Measurements from ENCODE around the gene ARHGAP26.
"Not testable (repeated sequence)": the region's sequence is repeated elsewhere in the genome, so short reads cannot be mapped to it uniquely, and the experiment has no call there.

Gene ARHGAP26

DNA sequence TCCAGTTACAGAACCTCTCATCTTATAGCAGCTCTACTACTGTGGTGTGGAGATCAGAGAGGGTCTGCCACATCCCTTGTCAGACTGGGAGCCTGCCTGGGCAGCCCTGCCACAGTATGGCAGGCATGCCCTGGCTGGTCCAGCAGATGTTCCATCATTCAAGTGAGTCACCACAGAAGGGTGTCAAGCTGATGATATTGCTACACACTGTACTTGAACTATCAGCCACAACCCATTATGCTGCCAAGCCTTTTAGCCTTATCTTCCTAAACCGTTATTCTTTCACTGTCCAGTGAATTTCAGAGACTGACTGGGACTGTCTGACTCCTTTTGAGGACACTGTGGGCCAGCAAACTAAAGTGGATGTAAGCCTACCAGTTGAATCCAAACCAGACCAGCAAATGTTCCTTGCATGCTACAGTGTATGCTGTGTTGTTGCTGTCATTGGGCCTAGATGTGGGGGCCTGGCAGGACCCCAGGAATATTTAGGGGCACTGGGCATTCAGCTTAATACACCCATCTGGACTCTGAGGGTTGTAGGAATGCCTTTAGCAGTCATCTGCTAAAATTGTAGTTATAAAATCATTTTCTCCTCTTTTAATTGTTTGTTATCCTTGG, 430.7 kb downstream of the ARHGAP26 start:
- no peak for DNase-seq

DNA sequence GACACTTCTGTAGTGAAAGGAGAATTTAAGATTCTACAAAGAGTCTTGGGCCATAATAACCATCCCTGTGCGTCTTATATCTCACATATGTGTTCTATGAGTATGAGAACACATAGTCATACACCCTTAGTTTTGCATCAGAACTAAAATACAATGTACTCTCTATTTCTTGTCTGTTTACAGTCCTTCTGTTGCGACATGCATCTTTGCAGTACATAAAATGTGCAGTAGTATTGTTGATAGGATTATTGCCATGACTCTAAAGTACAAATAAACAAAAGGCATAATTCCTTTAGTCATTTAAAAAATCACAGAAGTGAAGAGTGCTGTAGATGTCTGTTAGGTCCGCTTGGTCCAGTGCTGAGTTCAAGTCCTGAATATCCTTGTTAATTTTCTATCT, 431.4 kb downstream of the ARHGAP26 start:
- no peak for DNase-seq

DNA sequence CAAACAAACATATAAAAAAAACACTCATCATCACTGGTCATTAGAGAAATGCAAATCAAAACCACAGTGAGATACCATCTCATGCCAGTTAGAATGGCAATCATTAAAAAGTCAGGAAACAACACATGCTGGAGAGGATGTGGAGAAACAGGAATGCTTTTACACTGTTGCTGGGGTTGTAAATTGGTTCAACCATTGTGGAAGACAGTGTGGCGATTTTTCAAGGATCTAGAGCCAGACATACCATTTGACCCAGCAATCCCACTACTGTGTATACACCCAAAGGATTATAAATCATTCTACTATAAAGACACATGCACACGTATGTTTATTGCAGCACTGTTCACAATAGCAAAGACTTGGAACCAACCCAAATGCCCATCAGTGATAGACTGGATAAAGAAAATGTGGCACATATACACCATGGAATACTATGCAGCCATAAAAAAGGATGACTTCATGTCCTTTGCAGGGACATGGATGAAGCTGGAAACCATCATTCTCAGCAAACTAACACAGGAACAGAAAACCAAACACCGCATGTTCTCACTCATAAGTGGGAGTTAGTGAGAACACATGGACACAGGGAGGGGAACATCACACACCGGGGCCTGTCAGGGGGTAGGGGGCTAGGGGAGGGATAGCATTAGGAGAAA, 433.3 kb downstream of the ARHGAP26 start:
- DNase-seq, result not testable (repeated sequence)

GRCh38 chr5:143204474-143205246, 434.5 kb downstream of the ARHGAP26 start:
- DNase-seq, result no peak

- no peak for DNase-seq
Observed at GRCh38 chr5:143205386-143205785, 435.2 kb downstream of the ARHGAP26 start.

DNA sequence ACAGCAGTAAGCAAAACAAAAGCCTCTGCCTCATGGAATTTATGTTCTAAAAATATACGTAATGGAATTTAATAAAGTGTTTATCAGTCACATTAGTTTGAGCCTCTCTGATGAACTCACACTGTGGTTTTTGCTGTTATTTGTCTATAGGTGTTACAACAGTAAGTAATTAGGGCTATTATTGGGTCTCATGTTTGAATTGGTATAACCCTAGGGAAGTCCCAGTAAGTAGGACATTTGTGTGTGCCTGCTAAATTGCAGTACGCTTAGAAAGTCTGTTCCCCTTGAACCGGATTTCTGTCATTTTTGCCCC, 435.7 kb downstream of the ARHGAP26 start:
- no peak for DNase-seq

DNA sequence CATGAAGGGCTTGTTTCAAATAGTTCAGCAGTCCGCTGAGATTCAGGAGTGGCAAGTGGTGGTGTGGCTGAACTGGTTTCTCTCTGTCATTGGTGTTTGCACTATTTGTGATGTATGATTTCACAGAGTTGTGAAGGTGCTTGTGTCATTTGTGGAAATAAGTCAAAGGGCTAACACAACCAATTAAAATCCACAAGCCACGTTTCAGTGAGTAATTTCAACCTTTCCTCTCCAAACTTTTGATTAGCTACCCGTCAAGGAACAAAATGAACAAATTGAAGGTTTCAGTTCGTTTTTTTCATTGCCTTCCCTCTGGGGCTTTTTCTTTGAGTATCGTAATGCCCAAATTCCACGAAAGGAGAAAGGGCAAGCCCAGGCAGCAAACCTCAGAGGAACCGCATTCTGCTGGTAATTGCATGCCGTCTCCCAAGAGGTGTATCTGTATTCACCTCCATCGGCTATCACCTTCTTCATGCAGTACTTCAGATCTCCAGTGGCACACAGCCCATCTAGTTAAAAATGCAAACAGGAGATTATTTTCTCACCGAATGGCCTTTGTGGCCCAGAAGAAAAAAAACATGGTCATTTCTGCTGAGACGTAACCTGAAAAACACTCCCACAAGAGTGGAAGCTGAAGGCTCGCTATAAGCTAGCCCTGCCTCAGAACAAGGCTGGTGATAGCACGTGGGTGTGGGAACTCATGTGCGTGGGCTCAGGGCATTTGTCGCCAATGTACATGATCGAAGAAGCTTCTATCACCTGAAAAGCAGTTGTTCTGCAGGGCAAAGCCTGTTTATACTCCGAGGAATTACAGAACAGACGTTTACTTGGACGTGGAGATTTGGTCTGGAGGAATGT, 436.2 kb downstream of the ARHGAP26 start:
- DNase-seq, result no peak

DNA sequence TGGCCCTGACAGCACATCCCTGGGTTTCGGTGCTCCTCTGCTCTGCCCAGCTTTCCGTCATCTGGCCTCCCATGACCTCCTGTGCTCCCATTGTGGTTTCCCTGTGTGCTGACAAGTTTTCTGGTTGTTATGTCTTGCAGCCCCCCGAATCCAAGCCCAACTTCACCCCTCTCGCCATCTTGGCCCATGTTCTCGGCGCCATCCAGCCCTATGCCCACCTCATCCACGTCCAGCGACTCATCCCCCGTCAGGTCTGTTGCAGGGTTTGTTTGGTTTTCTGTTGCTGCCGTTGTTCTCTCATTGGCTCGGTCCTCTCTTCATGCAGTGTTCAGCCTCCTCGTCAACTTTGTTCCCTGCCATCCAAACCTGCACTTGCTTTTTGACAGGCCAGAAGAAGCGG, 436.9 kb downstream of the ARHGAP26 start:
- DNase-seq, result no peak

- no peak for DNase-seq
Observed at GRCh38 chr5:143207563-143208364, 437.6 kb downstream of the ARHGAP26 start.

DNA sequence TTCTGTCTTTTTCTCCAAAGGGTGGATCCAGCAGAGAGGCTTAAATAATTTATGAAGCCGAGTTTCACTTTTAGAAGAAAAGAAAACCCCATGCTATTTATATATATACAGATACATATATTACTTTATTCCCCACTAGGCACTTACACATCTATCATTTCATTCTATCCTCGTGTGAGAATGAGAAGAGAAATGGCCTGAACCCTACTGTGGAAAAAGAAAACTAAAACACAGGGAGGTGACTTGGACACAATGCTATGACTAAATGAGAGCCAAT, 438.1 kb downstream of the ARHGAP26 start:
- DNase-seq, result no peak

GRCh38 chr5:143208781-143209510, 438.8 kb downstream of the ARHGAP26 start:
- no peak for DNase-seq

- no peak for DNase-seq
Observed at GRCh38 chr5:143209881-143210395, 439.8 kb downstream of the ARHGAP26 start.

GRCh38 chr5:143210576-143210975, 440.4 kb downstream of the ARHGAP26 start:
- no peak for DNase-seq

DNA sequence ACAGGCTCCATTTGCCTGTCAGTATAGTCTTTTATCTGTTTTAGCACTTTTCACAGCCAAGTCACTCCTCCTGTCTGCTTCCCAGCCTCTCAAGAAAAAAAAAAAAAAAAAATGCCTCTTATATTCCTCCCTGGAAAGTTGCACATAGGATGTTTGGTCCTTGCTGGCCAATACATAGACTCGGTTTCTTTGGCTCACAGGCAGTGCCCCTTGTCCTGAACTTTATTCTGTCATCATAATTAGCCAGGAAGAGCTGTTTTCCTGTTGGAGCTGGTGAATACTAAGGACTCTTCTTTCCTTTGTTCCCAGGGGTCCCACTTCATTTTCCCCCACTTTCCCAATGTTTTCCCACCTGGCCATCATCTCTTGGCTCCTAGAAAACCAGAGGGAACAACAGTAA, 442.1 kb downstream of the ARHGAP26 start:
- DNase-seq, result no peak

GRCh38 chr5:143213231-143213850, 443.2 kb downstream of the ARHGAP26 start:
- DNase-seq, result no peak

GRCh38 chr5:143213851-143214363, 443.7 kb downstream of the ARHGAP26 start:
- no peak for DNase-seq

GRCh38 chr5:143214458-143214857, 444.3 kb downstream of the ARHGAP26 start:
- no peak for DNase-seq

GRCh38 chr5:143214890-143215289, 444.7 kb downstream of the ARHGAP26 start:
- no peak for DNase-seq

GRCh38 chr5:143215690-143216089, 445.5 kb downstream of the ARHGAP26 start:
- no peak for DNase-seq

DNA sequence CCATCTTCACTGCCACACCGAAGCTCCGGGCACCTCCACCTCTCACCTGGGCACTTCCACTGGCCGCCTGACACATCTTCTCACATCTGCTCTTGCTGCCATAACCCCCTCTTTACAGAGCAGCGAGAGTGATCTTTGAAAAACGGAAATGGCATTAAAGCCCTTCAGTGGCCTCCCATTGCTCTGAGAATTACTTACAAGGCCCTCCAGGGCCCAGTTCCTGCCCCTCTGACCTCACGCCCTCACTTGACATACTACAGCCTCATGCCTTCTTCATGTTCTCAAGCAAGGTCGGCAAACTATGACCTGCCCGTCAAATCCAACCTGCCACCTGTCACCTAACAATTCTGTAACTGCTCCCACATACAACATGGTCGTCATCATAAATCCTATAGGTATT, 446.0 kb downstream of the ARHGAP26 start:
- no peak for DNase-seq

Measured in activated CD4-positive, alpha-beta T cell treated with anti-CD3 and anti-CD28 coated beads for 1 hour (primary cell).